ELF-1 (cell line): ENCODE results near the gene HCST.
A peak's percentile ranks its signal among the peaks of the same experiment; 100 is the strongest.
"Not testable (repeated sequence)": the region's sequence is repeated elsewhere in the genome, so short reads cannot be mapped to it uniquely, and the experiment has no call there.

Experiments
- DNase-seq: peaks from one replicate; pipeline ENCODE4 v3.0.0-alpha.2; 2016; ENCODE audit warnings: low read depth, low spot score

HCST gene

DNA sequence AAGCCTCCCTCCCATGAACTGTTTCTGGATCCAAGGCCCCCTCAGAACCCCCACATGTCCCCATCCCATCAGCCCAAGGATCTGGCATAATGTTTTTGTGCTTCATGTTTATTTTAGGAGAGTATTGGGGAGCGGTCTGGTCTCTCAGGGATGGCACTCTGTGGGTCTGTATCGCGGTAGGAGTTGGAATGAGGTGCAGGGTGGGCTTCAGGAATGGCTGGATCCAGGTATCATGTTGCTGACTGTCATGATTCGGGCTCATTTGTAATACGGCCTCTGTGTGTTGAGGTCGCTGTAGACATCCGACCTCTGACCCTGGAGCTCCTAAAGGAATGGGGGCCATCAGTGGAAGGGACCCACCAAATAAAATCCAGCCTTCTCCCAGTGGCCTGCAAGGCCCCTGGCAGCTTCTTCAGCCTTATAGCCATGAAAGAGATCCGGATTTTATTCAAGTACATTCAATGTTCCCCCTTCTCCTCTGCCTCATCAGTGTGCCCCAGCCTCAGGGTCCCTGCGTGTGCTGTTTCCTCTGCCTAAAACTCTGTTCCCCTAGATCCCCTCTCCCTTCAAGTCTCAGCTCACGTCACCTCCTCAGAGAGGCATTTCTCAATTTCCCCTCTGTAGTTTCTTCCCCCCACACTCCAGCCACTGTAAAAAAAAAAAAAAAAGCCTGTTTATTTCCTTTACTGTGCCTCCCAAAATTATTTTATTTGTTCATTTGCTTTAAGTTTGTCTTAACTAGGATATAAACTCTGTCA is 2.2 kb downstream of the HCST start:
- no peak for DNase-seq

DNA sequence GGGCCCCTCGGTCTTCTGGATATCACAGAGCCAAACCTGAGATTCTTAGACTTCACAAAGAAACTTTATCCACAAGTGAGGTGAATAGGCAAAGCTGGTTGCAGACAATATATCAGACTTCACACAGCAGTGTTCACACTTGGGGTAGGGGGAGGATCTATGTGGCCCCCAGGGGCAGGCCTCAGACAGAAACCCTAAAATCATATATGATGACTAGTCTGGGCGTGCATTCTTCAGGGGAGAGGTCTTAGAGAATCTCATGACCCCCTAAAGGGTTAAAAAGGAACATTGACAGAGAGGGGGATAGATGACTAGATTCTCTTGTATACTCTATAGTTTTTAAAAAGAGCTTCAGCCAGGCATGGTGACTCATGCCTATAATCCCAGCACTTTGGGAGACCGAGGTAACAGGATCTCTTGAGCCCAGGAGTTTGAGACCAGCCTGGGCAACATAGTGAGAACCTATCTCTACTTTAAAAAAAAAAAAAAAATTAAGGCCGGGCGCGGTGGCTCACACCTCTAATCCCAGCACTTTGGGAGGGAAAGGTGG is 2.9 kb downstream of the HCST start:
- no peak for DNase-seq

DNA sequence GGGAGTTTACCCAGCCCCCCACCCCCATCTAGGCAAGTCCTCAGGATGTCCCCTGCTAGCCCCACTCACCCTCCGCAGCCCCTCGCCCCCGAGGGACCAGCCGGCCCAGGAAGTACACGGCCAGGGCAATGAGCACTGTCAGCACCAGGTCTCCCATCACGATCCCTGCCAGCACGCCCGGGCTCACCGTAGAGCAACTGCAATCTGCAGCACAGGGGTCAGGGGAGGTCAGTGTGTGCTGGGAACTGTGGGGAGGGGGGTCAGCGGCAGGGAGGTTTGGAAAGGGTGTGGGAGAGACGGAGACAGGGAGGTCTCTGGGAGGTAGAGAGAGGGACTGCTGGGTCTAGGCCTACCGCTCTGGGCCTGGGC is 5.0 kb downstream of the HCST start:
- DNase-seq, result no peak

DNA sequence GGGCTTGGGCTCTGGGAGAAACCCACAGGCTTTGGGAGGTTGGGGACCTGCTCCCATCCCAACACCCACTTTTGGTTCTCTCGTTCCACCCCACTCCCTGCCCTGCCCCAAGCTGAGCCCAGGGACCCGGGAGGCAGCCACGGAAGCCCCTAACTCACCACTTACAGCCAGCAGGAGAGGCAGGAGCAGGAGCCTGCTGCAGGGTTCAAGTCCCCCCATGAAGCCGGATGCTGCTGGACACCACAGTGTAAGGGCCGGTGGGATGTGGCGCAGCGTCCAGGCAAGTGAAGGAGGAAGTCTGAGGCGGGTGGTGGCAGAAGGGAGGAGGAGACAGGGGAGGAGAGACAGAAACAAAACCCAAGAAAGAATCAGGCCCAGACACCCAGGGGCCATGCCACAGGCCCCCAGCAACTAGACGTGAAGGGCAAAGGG is 5.7 kb downstream of the HCST start, which contains the start of gene TYROBP:
Gene TYROBP (minus strand): TSS at position 286 of the 432 bp plus-strand sequence. CDS start 67 bp downstream, at position 219.
- no peak for DNase-seq

DNA sequence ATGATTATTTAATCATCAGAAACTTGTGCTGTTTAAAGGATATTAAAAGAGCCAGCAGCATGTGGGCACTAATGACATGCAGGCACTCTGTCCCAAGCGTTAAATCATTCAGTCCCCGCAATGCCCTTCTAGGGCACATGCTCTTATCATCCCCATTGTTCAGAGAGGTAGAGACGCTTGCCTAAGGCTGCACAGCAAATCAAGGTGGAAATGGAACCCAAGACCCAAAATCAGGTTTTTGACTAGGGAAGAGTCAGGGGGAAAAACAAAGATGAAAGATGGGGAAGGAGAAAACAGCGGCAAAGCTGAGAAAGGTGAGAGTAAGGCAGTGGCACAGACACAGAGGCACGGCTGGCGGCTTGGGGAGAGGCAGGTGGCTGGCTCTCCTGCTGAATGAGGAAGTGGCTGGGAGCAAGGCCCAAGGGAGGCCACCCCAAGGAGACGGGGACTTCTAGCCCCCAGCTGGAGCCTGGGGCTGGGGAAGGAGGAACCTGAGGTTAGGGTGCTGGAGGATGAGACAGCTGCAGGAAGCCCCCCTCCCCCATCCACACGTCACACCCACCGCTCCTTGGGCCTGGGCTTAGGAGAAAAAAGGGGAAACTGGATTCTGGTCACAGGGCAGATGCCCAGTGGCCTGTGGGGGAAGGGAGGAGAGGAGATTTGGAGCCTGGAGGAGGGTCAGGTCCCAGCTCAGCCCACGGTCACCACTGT is 6.8 kb downstream of the HCST start:
- no peak for DNase-seq

DNA sequence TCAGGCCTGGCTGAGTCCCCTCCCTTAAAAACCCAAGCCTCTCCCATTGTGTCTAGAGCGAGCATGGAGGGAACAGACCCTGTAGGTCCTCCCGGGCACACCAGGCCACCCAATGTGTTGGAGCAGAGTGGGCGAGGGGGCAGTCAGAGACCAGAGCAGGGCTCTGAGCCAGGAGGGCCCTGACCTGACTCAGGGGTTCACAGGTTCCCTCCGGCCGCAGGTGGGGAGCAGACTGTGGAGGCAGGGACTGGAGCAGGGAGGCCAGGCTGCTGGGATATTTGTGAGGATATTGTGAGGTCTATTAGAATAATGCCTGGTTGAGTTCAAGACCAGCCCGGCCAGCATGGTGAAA is 7.3 kb downstream of the HCST start:
- no peak for DNase-seq

DNA sequence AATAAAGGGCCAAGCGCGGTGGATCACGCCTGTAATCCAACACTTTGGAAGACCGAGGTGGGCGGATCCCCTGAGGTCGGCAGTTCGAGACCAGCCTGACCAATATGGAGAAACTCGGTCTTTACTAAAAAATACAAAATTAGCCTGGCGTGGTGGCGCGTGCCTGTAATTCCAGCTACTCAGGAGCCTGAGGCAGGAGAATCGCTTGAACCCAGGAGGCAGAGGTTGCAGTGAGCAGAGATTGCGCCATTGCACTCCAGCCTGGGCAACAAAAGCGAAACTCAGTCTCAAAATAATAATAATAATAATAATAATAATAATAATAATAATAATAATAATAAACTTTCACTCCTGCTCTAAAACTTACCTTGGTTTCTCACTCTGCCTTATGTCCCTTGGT is 8.0 kb downstream of the HCST start:
- DNase-seq, result not testable (repeated sequence)

DNA sequence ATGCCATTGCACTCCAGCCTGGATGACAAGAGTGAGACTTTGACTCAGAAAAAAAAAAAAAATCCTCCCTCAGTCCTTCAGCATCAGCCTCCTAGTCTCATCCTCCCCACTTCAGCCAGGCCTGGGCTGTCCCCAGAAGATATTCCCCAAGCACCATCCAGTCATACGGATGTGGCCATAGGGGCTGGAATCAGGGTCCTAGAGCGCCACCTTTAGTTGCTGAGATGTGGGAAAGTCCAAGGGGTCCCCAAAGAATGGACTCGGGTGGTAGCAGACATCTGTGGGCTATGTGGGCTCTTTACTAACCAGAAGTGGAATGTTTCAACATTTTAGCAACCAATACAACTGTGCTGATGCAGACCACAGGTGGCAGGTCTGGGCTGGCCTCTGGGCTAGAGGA is 8.8 kb downstream of the HCST start:
- no peak for DNase-seq

DNA sequence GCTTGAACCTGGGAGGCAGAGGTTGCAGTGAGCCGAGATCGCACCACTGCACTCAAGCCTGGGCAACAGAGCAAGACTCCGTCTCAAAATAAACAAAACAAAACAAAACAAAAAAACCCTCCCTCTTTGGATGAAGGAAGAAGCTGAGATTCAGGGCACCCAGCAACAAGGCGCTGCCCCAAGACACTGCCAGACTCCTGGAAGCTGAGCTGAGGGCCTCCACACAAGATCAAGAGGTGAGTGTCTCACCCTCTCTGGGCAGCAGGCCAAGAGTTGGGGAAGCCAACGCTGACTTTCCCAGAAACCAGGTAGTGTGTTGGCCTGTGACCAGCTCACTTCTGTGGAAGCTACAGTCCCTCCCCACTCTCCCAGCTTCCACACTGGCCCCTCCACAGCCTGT is 9.5 kb downstream of the HCST start:
- no peak for DNase-seq

DNA sequence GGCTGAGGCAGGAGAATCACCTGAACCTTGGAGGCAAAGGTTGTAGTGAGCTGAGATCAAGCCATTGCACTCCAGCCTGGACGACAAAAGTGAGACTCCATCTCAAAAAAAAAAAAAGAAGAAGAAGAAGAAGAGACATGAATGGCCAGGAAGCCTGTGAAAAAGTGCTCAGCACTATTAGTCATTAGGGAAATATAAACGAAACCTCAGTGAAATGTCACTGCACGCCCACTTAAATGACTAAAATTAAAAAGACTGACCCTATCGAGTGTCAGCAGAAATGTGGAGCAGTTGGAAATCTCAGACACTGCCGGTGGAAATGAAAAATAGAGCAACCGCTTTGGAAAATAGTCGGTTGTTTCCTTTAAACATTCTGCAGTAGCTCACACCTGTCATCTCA is 11.3 kb downstream of the HCST start:
- no peak for DNase-seq

DNA sequence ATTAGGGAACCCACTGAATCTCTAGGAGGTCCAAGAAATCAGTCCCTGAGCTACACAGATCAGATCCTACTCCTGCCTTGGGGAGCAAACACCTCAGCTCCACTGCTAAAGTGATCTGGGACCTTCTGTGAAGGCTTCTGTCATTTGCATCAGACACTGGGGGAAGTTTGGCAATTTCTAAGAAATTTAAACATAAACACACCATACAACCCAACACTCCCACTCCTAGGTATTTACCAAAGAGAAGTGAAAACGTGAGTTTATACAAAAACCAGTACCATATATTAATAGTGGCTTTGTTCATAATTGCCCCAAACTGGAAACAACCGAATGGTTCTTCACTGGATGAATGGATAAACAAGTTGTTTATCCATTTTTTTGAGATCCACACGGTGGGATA is 13.1 kb downstream of the HCST start:
- DNase-seq, result no peak

DNA sequence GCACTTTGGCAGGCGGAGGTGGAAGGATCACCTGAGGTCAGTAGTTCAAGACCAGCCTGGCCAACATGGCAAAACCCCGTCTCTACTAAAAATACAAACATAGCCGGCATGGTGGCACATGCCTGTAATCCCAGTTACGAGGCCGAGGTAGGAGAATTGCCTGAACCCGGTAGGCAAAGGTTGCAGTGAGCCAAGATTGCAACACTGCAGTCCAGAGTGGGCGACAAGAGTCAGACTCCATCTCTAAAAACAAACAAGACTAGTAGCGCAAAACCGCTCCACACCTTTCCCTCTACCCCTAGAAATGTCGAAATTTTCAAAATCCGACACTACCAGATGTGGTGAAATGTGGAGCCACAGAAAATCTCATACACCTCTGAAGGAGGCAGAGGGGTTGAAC is 17.0 kb downstream of the HCST start:
- no peak for DNase-seq

DNA sequence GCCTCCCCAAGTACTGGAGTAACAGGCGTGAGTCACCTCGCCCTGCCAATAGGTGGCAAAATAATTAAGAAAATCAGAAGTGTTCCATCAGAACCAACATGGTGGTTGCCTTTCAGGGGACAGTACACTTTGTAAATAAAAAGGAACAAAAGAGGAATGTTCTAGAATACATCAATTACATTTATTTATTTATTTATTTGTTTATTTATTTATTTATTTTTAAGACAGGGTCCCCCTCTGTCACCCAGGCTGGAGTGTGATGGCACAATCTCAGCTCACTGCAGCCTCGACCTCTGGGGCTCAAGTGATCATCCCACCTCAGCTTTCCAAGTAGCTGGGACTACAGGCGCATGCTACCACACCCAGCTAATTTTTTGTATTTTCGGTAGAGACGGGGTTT is 18.7 kb downstream of the HCST start:
- DNase-seq, result no peak

DNA sequence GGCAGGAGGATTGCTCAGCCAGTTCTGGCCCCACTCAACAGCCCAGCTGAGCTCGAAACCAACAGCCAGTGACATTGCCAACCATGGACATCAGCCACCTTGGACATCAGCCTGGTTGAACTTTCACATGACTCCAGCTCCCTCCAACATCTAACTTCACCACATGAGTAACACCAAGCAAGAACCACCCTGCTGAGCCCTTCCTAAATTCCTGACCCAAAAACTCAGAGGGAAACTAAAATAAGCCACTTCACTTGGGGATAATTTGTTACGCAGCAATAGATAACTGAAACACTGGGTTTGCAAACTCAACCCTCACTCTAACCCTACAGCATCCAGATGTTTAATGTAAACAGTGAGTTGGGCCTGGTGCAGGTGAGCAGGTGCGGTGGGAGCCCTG is 23.2 kb downstream of the HCST start:
- no peak for DNase-seq

DNA sequence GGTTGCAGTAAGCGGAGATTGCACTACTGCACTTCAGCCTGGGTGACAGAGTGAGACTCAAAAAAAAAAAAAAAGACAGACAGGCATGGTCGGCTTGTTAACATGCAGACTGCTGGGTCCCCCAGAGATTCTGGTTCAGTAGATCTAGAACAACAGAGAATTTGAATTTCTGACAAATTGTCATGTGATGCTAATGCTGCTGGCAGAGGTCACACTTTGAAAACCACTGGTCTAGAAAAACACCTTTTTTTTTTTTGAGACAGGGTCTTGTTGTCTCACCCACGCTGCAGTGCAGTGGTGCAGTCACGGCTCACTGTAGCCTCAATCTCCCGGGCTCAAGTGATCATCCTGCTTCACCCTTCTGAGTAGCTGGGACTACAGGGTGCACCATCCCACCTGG is 26.2 kb downstream of the HCST start:
- DNase-seq, result no peak

DNA sequence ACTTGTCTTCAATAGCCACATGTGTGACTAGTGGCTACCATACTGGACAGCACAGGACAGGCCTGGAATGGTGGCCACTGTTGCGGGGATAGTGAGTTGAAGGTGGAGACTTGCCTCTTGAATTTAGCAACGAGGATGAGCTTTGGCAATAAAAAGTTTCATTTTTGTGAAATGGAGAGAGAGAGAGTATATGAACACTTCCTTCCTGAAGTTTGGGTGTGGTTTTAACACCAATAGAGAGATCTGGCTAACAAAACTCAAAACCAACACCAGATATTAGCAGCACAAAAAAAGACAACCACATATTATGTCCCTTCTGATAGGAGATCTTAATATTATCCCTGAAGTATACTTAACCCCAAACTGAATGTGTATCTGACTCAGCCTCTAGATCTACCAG is 27.5 kb downstream of the HCST start:
- DNase-seq, result no peak

DNA sequence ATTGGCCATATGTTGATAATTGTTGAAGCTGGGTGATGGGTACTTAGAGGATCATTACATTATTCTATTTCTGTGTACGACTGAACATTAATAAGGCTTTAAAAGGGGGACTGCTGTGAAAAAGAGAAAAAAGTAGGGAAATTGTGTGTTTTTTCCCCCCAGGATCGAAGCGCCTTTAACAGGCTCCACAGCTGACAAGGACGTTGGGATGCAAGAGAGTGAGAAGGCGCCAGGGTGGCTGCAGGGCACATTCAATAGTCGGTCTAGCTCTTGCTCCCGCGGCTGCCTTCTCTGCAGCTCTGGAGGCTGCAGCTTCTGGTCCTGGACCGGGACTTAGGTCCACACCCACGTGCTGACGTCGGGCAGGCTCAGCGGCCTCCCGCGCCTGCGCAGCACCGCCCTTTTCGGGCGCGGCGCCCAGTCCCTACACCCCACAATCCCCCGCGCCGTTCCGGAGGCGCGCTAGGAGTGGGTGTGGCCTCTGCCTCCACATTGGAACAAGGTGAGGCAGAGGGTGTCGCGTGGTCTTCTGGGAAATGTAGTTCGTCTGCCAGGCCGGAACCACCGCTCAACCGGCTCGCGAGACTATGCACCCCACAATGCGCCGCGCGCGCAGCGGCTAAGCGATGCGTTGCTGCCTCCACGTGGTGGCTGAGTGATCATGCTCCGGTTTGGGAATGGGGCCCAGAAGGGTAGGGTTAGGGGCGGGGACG is 29.0 kb downstream of the HCST start:
- peak; percentile 100 for DNase-seq

DNA sequence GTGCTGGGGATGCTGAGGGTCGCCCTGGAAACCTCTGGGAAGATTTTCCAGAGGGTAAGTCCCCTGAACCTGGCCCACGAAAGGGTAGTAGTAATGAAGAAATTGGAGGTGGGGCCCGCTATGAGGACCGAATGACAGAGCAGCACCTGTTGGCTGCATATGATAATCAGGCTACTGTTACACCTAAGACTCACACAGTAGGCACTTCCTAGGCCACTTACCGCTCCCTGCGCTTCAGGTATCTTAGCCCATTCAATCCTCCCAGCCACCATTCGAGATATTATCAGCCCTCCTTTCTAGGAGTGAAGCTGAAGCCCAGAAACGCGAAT is 29.5 kb downstream of the HCST start:
- no peak for DNase-seq

DNA sequence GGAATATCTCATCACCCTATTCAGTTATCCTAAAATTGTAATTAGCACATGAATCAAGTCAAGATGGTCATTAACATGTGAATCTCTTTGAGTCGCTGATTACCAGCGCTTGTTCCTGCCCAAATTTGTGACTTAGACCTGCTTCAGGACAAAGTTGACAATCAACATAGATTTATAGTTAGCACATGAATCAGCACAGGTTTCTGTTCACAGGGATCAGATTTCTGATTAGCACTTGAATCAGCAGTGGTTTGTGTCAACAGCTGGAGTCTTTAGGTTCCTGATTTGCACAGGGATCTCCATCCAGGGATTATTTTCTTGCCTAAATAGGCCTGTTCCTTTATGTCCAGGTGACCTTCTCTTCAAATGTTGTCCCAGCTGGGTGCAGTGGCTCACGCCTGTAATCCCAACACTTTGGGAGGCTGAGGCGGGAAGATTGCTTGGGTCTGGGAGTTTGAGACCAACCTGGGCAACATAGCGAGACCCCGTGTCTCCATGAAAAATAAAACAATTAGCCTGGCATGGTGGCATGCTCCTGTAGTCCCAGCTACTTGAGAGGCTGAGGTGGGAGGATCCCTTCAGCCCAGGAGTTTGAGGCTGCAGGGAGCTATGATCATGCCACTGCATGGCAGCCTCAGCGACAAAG is 30.1 kb downstream of the HCST start:
- no peak for DNase-seq

DNA sequence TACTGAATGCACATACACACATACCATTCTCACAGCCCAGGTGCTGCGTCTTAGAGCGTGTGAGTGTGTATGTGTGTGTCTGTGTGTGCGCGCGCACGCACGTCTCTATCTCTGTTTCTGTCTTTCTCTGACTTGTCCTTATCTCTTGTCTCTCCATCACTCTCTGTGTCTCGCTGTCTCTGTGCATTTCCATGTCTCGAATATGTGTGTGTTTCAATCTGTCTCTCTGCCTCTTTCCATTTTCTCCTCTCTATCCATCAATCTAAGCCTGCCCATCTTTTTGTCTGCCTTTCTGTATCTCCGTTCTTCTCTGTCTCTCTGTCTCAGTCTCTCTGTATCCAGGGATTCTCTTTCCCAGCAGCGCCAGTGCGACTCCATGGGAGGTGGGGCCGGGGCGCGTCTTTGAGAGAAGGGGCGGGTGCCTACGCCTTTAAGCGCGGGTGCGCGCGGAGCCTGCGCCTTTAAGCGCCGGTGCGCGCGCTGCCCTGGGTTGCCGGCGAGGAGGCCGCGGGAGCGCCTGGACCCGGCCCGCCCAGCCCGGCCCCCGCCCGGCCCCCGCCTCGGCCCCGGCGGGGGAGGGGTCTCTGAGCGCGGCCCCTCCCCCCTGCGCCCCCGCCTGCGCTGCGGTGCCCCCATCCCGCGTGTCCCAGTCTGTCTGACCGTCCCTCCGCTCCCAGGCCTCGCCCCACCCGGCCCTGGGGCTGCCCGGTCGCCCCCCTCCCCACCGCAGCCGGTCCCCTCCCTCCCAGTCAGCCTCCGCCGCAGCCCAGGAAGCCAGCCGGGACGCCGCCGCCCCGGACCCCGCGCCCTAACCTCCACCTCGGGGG is 33.8 kb downstream of the HCST start, which contains the start of gene LRFN3:
Gene LRFN3 (plus strand): TSS at position 464 of the 827 bp plus-strand sequence. CDS start 3,052 bp downstream, outside the sequence.
- DNase-seq, result peak; percentile 65

DNA sequence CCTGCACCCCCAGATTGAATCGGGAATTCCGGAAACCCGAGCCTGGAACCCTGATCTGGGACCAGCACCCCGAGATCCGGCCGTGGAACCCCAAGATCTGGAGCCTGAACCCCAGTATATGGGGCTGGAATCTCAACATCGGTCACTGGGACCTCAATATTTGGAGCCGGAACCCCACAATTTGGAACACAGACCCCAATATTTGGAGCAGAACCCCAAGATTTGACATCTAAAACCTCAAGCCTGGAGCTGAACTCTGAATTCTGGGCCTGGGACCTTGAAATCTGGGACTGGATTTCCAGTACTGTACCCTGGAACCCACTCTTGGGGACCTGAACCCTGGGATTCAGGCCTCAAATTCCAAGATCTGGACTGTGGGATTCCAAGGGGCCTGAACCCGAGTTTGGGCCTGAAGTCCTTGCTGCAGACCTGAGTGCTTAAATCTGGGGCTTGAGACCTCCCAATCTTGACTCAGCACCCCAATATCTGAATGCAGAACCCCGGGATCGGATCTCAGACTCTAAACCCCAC is 34.5 kb downstream of the HCST start:
- DNase-seq, result no peak
